Measurements from ENCODE around the gene NDRG4.

DNA sequence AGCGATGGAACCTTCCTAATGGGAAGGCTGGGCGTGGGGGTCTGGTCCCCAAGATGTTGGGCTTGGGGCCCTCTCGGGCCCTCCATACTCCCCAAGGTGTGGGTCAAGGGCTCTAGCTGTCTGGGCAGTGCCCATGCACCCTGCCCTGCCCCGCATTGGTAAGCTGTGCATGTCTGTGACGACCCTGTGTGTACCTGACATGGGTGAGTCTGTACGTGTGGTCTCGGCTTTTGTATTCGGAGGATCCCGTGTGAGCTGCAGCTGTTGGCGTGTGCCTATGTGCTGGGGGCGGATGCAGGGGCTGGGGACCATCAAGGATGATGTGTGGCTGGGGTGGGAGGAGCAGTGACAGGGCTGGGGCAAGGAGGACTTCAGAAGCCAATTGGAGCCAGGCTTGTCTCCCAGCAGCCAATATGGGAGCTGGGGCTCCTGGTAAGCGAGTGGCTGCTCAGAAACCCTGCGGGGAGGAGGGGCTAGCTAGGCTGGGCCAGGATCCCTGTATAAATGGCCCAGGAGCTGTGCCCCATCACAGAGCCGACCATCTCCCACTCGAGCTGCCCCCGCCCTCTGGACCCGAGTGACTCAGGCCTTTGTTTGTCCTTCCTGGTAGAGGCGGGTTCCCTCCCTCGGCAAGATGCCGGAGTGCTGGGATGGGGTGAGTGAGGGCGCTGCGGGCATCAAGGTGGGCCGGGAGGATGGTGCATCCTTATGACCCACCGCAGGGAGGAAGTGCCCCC lies at the start of gene NDRG4:
- no peak for TF ChIP-seq EZH2 (IDR thresholded peaks at IDR 0.05)
- no peak for TF ChIP-seq POLR2AphosphoS5 (IDR thresholded peaks at IDR 0.05; ENCODE audit: borderline replicate concordance, low read depth, low read length)

Data from SK-N-MC (cell line).